SK-N-SH (cell line): ENCODE results near the gene IRAG1. TPM values are rescaled to one million over a fixed set of nuclear protein-coding genes. Genes with fewer than 3 reads are reported as not detected.

Experiments used
- CTCF ChIA-PET: fragments of 300-600, 350-600 bp; formaldehyde crosslinking; extraction: SDS; loops from one replicate; lab custom pipeline; 2021; lab: Yijun Ruan, JAX
- POLR2A ChIA-PET: fragments of 350-600 bp; sonication (Branson Sonifier 250); formaldehyde crosslinking; extraction: SDS; loops from one replicate; lab custom pipeline; 2020; ENCODE audit warnings: antibody characterized with exemption, inconsistent platforms; lab: Yijun Ruan, JAX
- DNase-seq: peaks from one replicate; pipeline ENCODE4 v3.0.0; 2012
- H2AFZ ChIP-seq: fragments of 200-600 bp; sonication (generic); 2 replicates; pipeline ENCODE4 v1.8.1; 2016; ENCODE audit warnings: antibody characterized with exemption, mild to moderate bottlenecking, low read depth
- H3F3A ChIP-seq: fragments of 200-600 bp; sonication (generic); replicated peaks from 2 replicates; pipeline ENCODE3; 2016; ENCODE audit warnings: antibody characterized with exemption, mild to moderate bottlenecking; ENCODE audit not compliant: insufficient read depth
- H3K27ac ChIP-seq, 2 experiments: fragments of 200-500 bp in 1 of 2; fragments of 200-600 bp in 1 of 2; sonication (Bioruptor generic) in 1 of 2; sonication (generic), shearing (Covaris generic) in 1 of 2; 2 replicates each; pipeline versions ENCODE4 v1.5.1 to v1.6.1; 2014 to 2016; ENCODE audit warnings: low read depth in 2 of 2, inconsistent platforms in 1 of 2, low read length in 1 of 2, mild to moderate bottlenecking in 1 of 2, mixed read lengths in 1 of 2
- H3K27me3 ChIP-seq: fragments of 200-600 bp; sonication (generic), shearing (Covaris generic); 2 replicates; pipeline ENCODE4 v1.6.1; 2016; ENCODE audit warnings: mixed run types; ENCODE audit not compliant: insufficient read depth
- H3K36me3 ChIP-seq, 2 experiments: fragments of 200-500 bp in 1 of 2; fragments of 200-600 bp in 1 of 2; sonication (Bioruptor generic) in 1 of 2; sonication (generic) in 1 of 2; replicated peaks in 1 of 2; 2 replicates each; pipeline versions ENCODE3 to v1.5.1; 2014 to 2016; ENCODE audit warnings: low read length in 1 of 2, mild to moderate bottlenecking in 1 of 2; ENCODE audit not compliant: insufficient read depth in 2 of 2, control insufficient read depth in 1 of 2
- H3K4me1 ChIP-seq, 2 experiments: fragments of 200-500 bp in 1 of 2; fragments of 200-600 bp in 1 of 2; sonication (Bioruptor generic) in 1 of 2; sonication (generic), shearing (Covaris generic) in 1 of 2; 2 replicates each; pipeline versions ENCODE4 v1.5.1 to v1.6.1; 2014 to 2016; ENCODE audit warnings: low read depth in 1 of 2, low read length in 1 of 2, mixed run types in 1 of 2; ENCODE audit not compliant: insufficient read depth in 2 of 2, control insufficient read depth in 1 of 2
- H3K4me2 ChIP-seq: fragments of 200-600 bp; sonication (generic), shearing (Covaris generic); 2 replicates; pipeline ENCODE4 v1.6.1; 2017; ENCODE audit warnings: mixed run types
- H3K4me3 ChIP-seq, 2 experiments: fragments of 200-500 bp in 1 of 2; fragments of 200-600 bp in 1 of 2; sonication (Bioruptor generic) in 1 of 2; sonication (generic), shearing (Covaris generic) in 1 of 2; 2 replicates each; pipeline versions ENCODE4 v1.5.1 to v1.8.1; 2014 to 2016; ENCODE audit warnings: low read depth in 2 of 2, inconsistent platforms in 1 of 2, low read length in 1 of 2, mild to moderate bottlenecking in 1 of 2, mixed read lengths in 1 of 2, moderate library complexity in 1 of 2
- H3K79me2 ChIP-seq: fragments of 200-600 bp; sonication (generic); 2 replicates; pipeline ENCODE4 v1.8.1; 2017; ENCODE audit warnings: mild to moderate bottlenecking; ENCODE audit not compliant: insufficient read depth
- H3K9ac ChIP-seq: fragments of 200-600 bp; sonication (generic); 2 replicates; pipeline ENCODE4 v1.6.1; 2017; ENCODE audit warnings: mixed run types
- H3K9me2 ChIP-seq: fragments of 200-600 bp; sonication (generic); 2 replicates; pipeline ENCODE4 v1.6.1; 2017; ENCODE audit warnings: mixed run types
- H3K9me3 ChIP-seq: fragments of 200-600 bp; sonication (generic); 2 replicates; pipeline ENCODE4 v1.6.1; 2017; ENCODE audit warnings: mixed run types, mild to moderate bottlenecking, moderate library complexity
- H4K20me1 ChIP-seq: fragments of 200-600 bp; sonication (generic); 2 replicates; pipeline ENCODE4 v1.6.1; 2017; ENCODE audit warnings: mild to moderate bottlenecking, mixed run types; ENCODE audit not compliant: insufficient read depth
- EZH2phosphoT487 ChIP-seq: fragments of 200-600 bp; sonication (generic); IDR thresholded peaks from 2 replicates; pipeline ENCODE4 v1.6.1; 2017; ENCODE audit warnings: low read depth, mixed run types, mild to moderate bottlenecking, antibody characterized with exemption, moderate library complexity, borderline replicate concordance
- FOSL2 ChIP-seq: IDR thresholded peaks from 2 replicates; pipeline ENCODE4 v1.4.0; 2012; ENCODE audit warnings: low read depth, mild to moderate bottlenecking, moderate library complexity, borderline replicate concordance
- GABPA ChIP-seq: IDR thresholded peaks from 2 replicates; pipeline ENCODE4 v1.4.0; 2012; ENCODE audit warnings: low read depth, mild to moderate bottlenecking
- PBX3 ChIP-seq: IDR thresholded peaks from 2 replicates; pipeline ENCODE4; 2012
- RFX5 ChIP-seq: IDR thresholded peaks from 2 replicates; pipeline ENCODE4 v1.6.1; 2012; ENCODE audit warnings: mild to moderate bottlenecking, improper control_type of control experiment, low read length
- TCF12 ChIP-seq: IDR thresholded peaks from 2 replicates; pipeline ENCODE4 v1.4.0; 2012
- USF1 ChIP-seq: IDR thresholded peaks from 2 replicates; pipeline ENCODE4 v1.4.0; 2012; ENCODE audit warnings: low read depth, borderline replicate concordance
- ZBTB33 ChIP-seq: IDR thresholded peaks from 2 replicates; pipeline ENCODE4 v1.4.0; 2012; ENCODE audit warnings: low read depth, borderline replicate concordance
- WGBS: methylation state at CpG from one replicate; pipeline ENCODE4 v1.1.6; 2017; ENCODE audit warnings: low lambda C conversion rate; 5-methylcytosine and 5-hydroxymethylcytosine counted together
- polyA plus RNA-seq, 3 experiments: library from polyadenylated mRNA; depleted of rRNA; stranded (reverse); fragments of >200 nt; gene quantifications; 2 replicates each; pipeline ENCODE4 v1.2.3, GENCODE V29; 2012

IRAG1 gene
- polyA plus RNA-seq, 1 of the 3 experiments (the other 2 are of a cell fraction): 0.05 TPM

GRCh38 chr11:10725114-10725906 is 31.8 kb upstream of the IRAG1 start:
- H3K36me3 ChIP-seq: no peaks in the 10 kb centered on the region
- WGBS: 71% methylated on average over 9 of the region's 9 CpGs
- H3K9ac ChIP-seq: no peak overlapping the region
- no peaks in the 10 kb centered on the region for H4K20me1 ChIP-seq
- H3K4me3 ChIP-seq: no peak overlapping the region
- no peak overlapping the region for H3K4me2 ChIP-seq
- H3K9me2 ChIP-seq: no peaks in the 10 kb centered on the region
- H3K9me3 ChIP-seq: no peaks in the 10 kb centered on the region
- no peak overlapping the region for H2AFZ ChIP-seq
- TF ChIP-seq ZBTB33 (no peak), RFX5 (no peak), PBX3 (0 out of 2 replicates have a peak, but pooled peaks have one; percentile 23), FOSL2 (peak; percentile 27; the same call in 1 of the 2 replicates), TCF12 (peak; percentile 7; the same call in 1 of the 2 replicates)
- DNase-seq: no peak
- no peaks in the 10 kb centered on the region for H3K27me3 ChIP-seq
- ChIA-PET CTCF (interaction anchor here (0.7 to 1.3 kb wide), 3 partner anchors 10 to 540 kb away, joined by 3 to 4 read pairs (median 3); partner anchors contain the start of gene RNF141), POLR2A (no interaction called here)
- H3K4me1 ChIP-seq: peaks cover 4% of the 10 kb centered on the region in 2 experiments; a peak in 2 of 4 replicates
- H3K27ac ChIP-seq: no peak overlapping the region
- H3K79me2 ChIP-seq: no peaks in the 10 kb centered on the region
- no peaks in the 10 kb centered on the region for H3F3A ChIP-seq

- no peak for TF ChIP-seq GABPA
- no peak for TF ChIP-seq RFX5
- no peak for TF ChIP-seq EZH2phosphoT487
- TF ChIP-seq USF1: no peak
- Histone ChIP-seq H3K4me1 (peaks cover 0 to 4% of the 10 kb centered on the region in 2 experiments; a peak in 2 of 4 replicates), H3K4me2 (no peak overlapping the region), H3K9ac (no peak overlapping the region), H3K79me2 (no peaks in the 10 kb centered on the region), H2AFZ (no peak overlapping the region), H3F3A (no peaks in the 10 kb centered on the region), H3K36me3 (no peaks in the 10 kb centered on the region), H3K27me3 (no peaks in the 10 kb centered on the region), H3K9me3 (no peaks in the 10 kb centered on the region), H3K9me2 (no peaks in the 10 kb centered on the region), H3K27ac (no peak overlapping the region), H4K20me1 (no peaks in the 10 kb centered on the region), H3K4me3 (no peak overlapping the region)
- ChIA-PET CTCF (interaction anchor here (1.4 to 2.1 kb wide), 2 partner anchors 13 to 316 kb away, joined by 3 to 6 read pairs; no protein-coding TSS in a partner anchor), POLR2A (interaction anchor here (0.7 kb wide), 1 partner anchor 29 kb away, joined by 3 read pairs; the partner anchor contains the start of gene CTR9)
- DNase-seq: peak; percentile 23
- WGBS: 40% methylated on average over 1 of the region's 4 CpGs
Measured at GRCh38 chr11:10722307-10722706, 28.8 kb upstream of the IRAG1 start.
